ENCODE results near the gene ADRA1B. TPM values are rescaled to one million over a fixed set of nuclear protein-coding genes. Genes with fewer than 3 reads are reported as not detected.

Gene ADRA1B
- total and polyA plus RNA-seq, 10 of the 15 experiments (the other 5 are each of a cell fraction or from before 2014, with no cell fraction given) = 0.04 TPM; not detected in 9

GRCh38 chr5:159913048-159913447 is 3.2 kb upstream of the ADRA1B start:
- FAIRE-seq = no peak
- in situ Hi-C loops (cut with MboI) = loop anchor here (10.0 kb wide), 1 partner anchor 468 kb away; no protein-coding TSS in a partner anchor
- intact Hi-C loops (cut with micrococcal nuclease; ENCODE audit: unreplicated experiment) = loop anchor here (10.0 kb wide), 1 partner anchor 578 kb away; the partner anchor contains the start of gene IL12B

More at GRCh38 chr5:159913048-159913447, 3.2 kb upstream of the ADRA1B start:
- H3K4me3 ChIP-seq = no peak overlapping the region
- CTCF ChIA-PET = interaction anchor here (2.0 kb wide), 1 partner anchor 469 kb away, joined by 8 read pairs; no protein-coding TSS in a partner anchor
- H4K20me1 ChIP-seq (ENCODE audit: control insufficient read depth, insufficient read depth) = no peaks in the 10 kb centered on the region
- H3K79me2 ChIP-seq (ENCODE audit: control insufficient read depth, insufficient read depth, low read length) = no peaks in the 10 kb centered on the region
- H3K36me3 ChIP-seq (ENCODE audit: control insufficient read depth in 2 of 2, insufficient read depth in 2 of 2, low read length in 1 of 2) = no peaks in the 10 kb centered on the region
- SMC1A ChIA-PET (ENCODE audit: uncharacterized antibody, unreplicated experiment) = interaction anchor here (1.2 to 1.3 kb wide), 2 partner anchors 408 to 468 kb away, joined by 3 read pairs; no protein-coding TSS in a partner anchor
- TF ChIP-seq CTCF (IDR thresholded peaks at IDR 0.05 in 2 of 3, conservative IDR thresholded peaks at IDR 0.05 in 1 of 3; ENCODE audit: control insufficient read depth in 2 of 3, extremely low read depth in 1 of 3, insufficient read depth in 1 of 3, low read depth in 3 of 3, low read length in 3 of 3) (no peak), IRF4 (IDR thresholded peaks at IDR 0.05; ENCODE audit: low read depth, low read length) (no peak), NR2F1 (conservative IDR thresholded peaks at IDR 0.05) (no peak), SREBF1 (IDR thresholded peaks at IDR 0.05; ENCODE audit: low read length) (no peak), CBX5 (IDR thresholded peaks at IDR 0.05; ENCODE audit: low read depth) (no peak), IKZF1 (conservative IDR thresholded peaks at IDR 0.05) (no peak), ZBTB4 (CRISPR knock-in tag; IDR thresholded peaks at IDR 0.05) (no peak)
- WGBS (ENCODE audit: insufficient coverage, insufficient replicate concordance, low lambda C conversion rate, missing lambda C conversion rate) = 53% methylated on average over 6 of the region's 6 CpGs
- no peaks in the 10 kb centered on the region for H3K4me1 ChIP-seq (ENCODE audit: control insufficient read depth, insufficient read depth, low read length)
- H3K9me3 ChIP-seq (replicated peaks; ENCODE audit: control insufficient read depth, insufficient read depth, low read length) = no peaks in the 10 kb centered on the region
- POLR2A ChIA-PET = no interaction called here
- BruUV-seq (replicated peaks) = no TSS peak
- DNase-seq (ENCODE audit: low read depth, low spot score) = no peak
- H3K9ac ChIP-seq (ENCODE audit: control insufficient read depth, insufficient read depth, low read length) = no peak overlapping the region
- H3K27ac ChIP-seq (ENCODE audit: control insufficient read depth, insufficient read depth) = no peak overlapping the region
- no peak for ATAC-seq
- H3K4me2 ChIP-seq (ENCODE audit: control insufficient read depth, insufficient read depth) = no peak overlapping the region
- RAD21 ChIA-PET (ENCODE audit: unreplicated experiment) = no interaction called here
- no peak overlapping the region for H2AFZ ChIP-seq (ENCODE audit: control insufficient read depth, low read depth, low read length)
- peaks cover 6 to 10% of the 10 kb centered on the region in 2 experiments for H3K27me3 ChIP-seq (replicated peaks in 1 of 2; ENCODE audit: control insufficient read depth in 2 of 2, insufficient read depth in 2 of 2, low read length in 1 of 2)
